Esophagus squamous epithelium (tissue), 5 donors: ENCODE data around the gene CTBP1. TPM values are rescaled to one million over a fixed set of nuclear protein-coding genes. Genes with fewer than 3 reads are reported as not detected.

ENCODE experiments used
- DNase-seq: peaks from one replicate; lab custom pipeline; 2025; lab: John Stamatoyannopoulos, UW
- H3K27ac ChIP-seq, 4 donors: fragments of 200-600 bp; sonication (generic); one replicate each; pipeline ENCODE4 v1.5.1; 2016 to 2019; ENCODE audit warnings: mild to moderate bottlenecking in 1 of 4
- H3K27me3 ChIP-seq, 4 donors: fragments of 200-600 bp; sonication (generic); 1 replicate in 3 of 4; 2 replicates in 1 of 4; pipeline versions ENCODE4 v1.5.1 to v1.6.0; 2017 to 2021; ENCODE audit warnings: antibody characterized with exemption in 1 of 4
- H3K36me3 ChIP-seq, 3 donors: fragments of 200-600 bp; sonication (generic); one replicate each; pipeline ENCODE4 v1.5.1; 2016 to 2019
- H3K4me1 ChIP-seq, 3 donors: fragments of 200-600 bp; sonication (generic); one replicate each; pipeline ENCODE4 v1.5.1; 2017 to 2019
- H3K4me3 ChIP-seq, 4 donors: fragments of 200-600 bp; sonication (generic); 1 replicate in 3 of 4; 2 replicates in 1 of 4; pipeline ENCODE4 v1.5.1; 2016 to 2019; ENCODE audit warnings: mild to moderate bottlenecking in 2 of 4, moderate library complexity in 1 of 4
- H3K9me3 ChIP-seq, 3 donors: fragments of 200-600 bp; sonication (generic); one replicate each; pipeline ENCODE4 v1.5.1; 2016 to 2019
- CTCF ChIP-seq, 6 experiments: fragments of 450-650 bp in 4 of 6; fragments of 200-600 bp in 2 of 6; sonication (generic) in 2 of 6; IDR thresholded peaks; one replicate each; pipeline ENCODE4 v1.5.1; 2016 to 2019; ENCODE audit warnings: antibody characterized with exemption in 6 of 6, mild to moderate bottlenecking in 4 of 6, moderate library complexity in 4 of 6
- POLR2A ChIP-seq, 4 donors: fragments of 450-650 bp; IDR thresholded peaks; one replicate each; pipeline ENCODE4 v1.6.1; 2017; ENCODE audit warnings: antibody characterized with exemption in 4 of 4, mild to moderate bottlenecking in 4 of 4, moderate library complexity in 3 of 4
- WGBS, 2 donors: methylation state at CpG; one replicate each; pipeline ENCODE4 v1.1.5; 2018; 5-methylcytosine and 5-hydroxymethylcytosine counted together
- intact Hi-C: fragments of 100-400 bp; cut with DNase I; formaldehyde crosslinking; loops from one replicate; pipeline ENCODE4 v1.15.0; 2022
- total RNA-seq, 4 donors: library from RNA; depleted of rRNA; stranded (reverse); fragments of >200 nt; gene quantifications; one replicate each; pipeline ENCODE4 v1.1.0, GENCODE V29; 2016
- donor health status: DM: yes; HTN: yes; CAD: no.

Gene CTBP1
- total RNA-seq = 100 to 1,000 TPM in 3 of 4 donors, 10 to 100 TPM in 1; 72.2 to 121 (median 113) TPM

GRCh38 chr4:1248245-1249147 is at the start of gene CTBP1:
TSS of gene CTBP1 (minus strand) at chr4:1249130. CDS start at chr4:1241331, 7,799 bp downstream.
- TF ChIP-seq CTCF (IDR thresholded peaks at IDR 0.05) (peak in 1 of 6 experiments; percentile 3), POLR2A (IDR thresholded peaks at IDR 0.05) (peak in 3 of 4 donors; percentile 25 to 88 (median 45))
- H3K4me3 ChIP-seq = peak within 1 kb of the TSS; percentile 82 to 96 (median 92)
- peaks cover 0 to 15% (median 0%) of the 10 kb centered on the region in 3 donors for H3K9me3 ChIP-seq
- DNase-seq = no peak
- H3K36me3 ChIP-seq = peaks cover 0 to 9% (median 0%) of the 10 kb centered on the region in 3 donors
- H3K27me3 ChIP-seq = no peaks in the 10 kb centered on the region
- intact Hi-C loops = no loop called here
- H3K27ac ChIP-seq = peak within 1 kb of the TSS; percentile 95 to 99 (median 97)
- WGBS, 2 donors = no CpG with 5 or more reads among the region's 163 CpGs
- H3K4me1 ChIP-seq = peaks cover 49 to 70% (median 49%) of the 10 kb centered on the region in 3 donors

- intact Hi-C loops = no loop called here
- 88 to 98% methylated on average over 4 to 6 of the region's 7 CpGs for WGBS, 2 donors
- H3K36me3 ChIP-seq = peaks cover 0 to 50% (median 7%) of the 10 kb centered on the region in 3 donors
Observed at GRCh38 chr4:1298461-1298860, 49.5 kb upstream of the CTBP1 start.

GRCh38 chr4:1297456-1298325 is 48.8 kb upstream of the CTBP1 start:
- Histone ChIP-seq H3K27me3 (no peaks in the 10 kb centered on the region), H3K9me3 (no peaks in the 10 kb centered on the region), H3K4me3 (no peak overlapping the region), H3K4me1 (peaks cover 21 to 69% (median 46%) of the 10 kb centered on the region in 3 donors), H3K27ac (no peak overlapping the region), H3K36me3 (peaks cover 0 to 50% (median 7%) of the 10 kb centered on the region in 3 donors)
- TF ChIP-seq CTCF (IDR thresholded peaks at IDR 0.05) (no peak), POLR2A (IDR thresholded peaks at IDR 0.05) (no peak)
- no peak for DNase-seq
- WGBS, 2 donors = 89 to 92% methylated on average over 30 to 32 of the region's 32 CpGs
- intact Hi-C loops = no loop called here

More at GRCh38 chr4:1298461-1298860, 49.5 kb upstream of the CTBP1 start:
- Histone ChIP-seq H3K4me3 (no peak overlapping the region), H3K9me3 (no peaks in the 10 kb centered on the region), H3K4me1 (peaks cover 21 to 61% (median 45%) of the 10 kb centered on the region in 3 donors), H3K27ac (no peak overlapping the region), H3K27me3 (no peaks in the 10 kb centered on the region)
- no peak for DNase-seq
- no peak for TF ChIP-seq CTCF (IDR thresholded peaks at IDR 0.05)
- TF ChIP-seq POLR2A (IDR thresholded peaks at IDR 0.05) = no peak

- Histone ChIP-seq H3K36me3 (peaks cover 0 to 50% (median 7%) of the 10 kb centered on the region in 3 donors), H3K9me3 (no peaks in the 10 kb centered on the region), H3K4me3 (no peak overlapping the region), H3K27me3 (no peaks in the 10 kb centered on the region), H3K4me1 (peaks cover 25 to 76% (median 52%) of the 10 kb centered on the region in 3 donors), H3K27ac (no peak overlapping the region)
- WGBS, 2 donors = 77 to 80% methylated on average over 14 of the region's 22 CpGs
- no peak for TF ChIP-seq POLR2A (IDR thresholded peaks at IDR 0.05)
- no peak for TF ChIP-seq CTCF (IDR thresholded peaks at IDR 0.05)
- no peak for DNase-seq
- intact Hi-C loops = no loop called here
Observed at GRCh38 chr4:1297023-1297395, 48.1 kb upstream of the CTBP1 start.
